DOHH2 (cell line): ENCODE results near the gene SEPTIN8.

Source experiments
- H3F3A ChIP-seq: fragments of 200-600 bp; sonication (generic), shearing (Covaris generic); 2 replicates; pipeline ENCODE4 v1.6.0; 2016; ENCODE audit warnings: antibody characterized with exemption, mild to moderate bottlenecking; ENCODE audit not compliant: control insufficient read depth, insufficient read depth
- H3K27ac ChIP-seq: fragments of 200-600 bp; sonication (generic); 2 replicates; pipeline ENCODE4 v1.5.1; 2014; ENCODE audit warnings: low read depth, mild to moderate bottlenecking, low read length, moderate library complexity
- H3K27me3 ChIP-seq: fragments of 200-600 bp; sonication (generic); 2 replicates; pipeline ENCODE4 v1.6.1; 2014; ENCODE audit warnings: mild to moderate bottlenecking, low read length, mixed read lengths; ENCODE audit not compliant: control insufficient read depth
- H3K36me3 ChIP-seq: fragments of 200-600 bp; sonication (generic); 2 replicates; pipeline ENCODE4 v1.6.1; 2014; ENCODE audit warnings: mild to moderate bottlenecking, low read length, moderate library complexity, mixed read lengths; ENCODE audit not compliant: control insufficient read depth
- H3K4me1 ChIP-seq: fragments of 200-600 bp; sonication (generic); 2 replicates; pipeline ENCODE4 v1.6.1; 2014; ENCODE audit warnings: mild to moderate bottlenecking, low read length, mixed read lengths; ENCODE audit not compliant: control insufficient read depth
- H3K4me2 ChIP-seq: fragments of 200-600 bp; sonication (generic); 2 replicates; pipeline ENCODE4 v1.6.0; 2014; ENCODE audit warnings: mild to moderate bottlenecking, low read length, moderate library complexity
- H3K4me3 ChIP-seq: fragments of 200-600 bp; sonication (generic); 2 replicates; pipeline ENCODE4 v1.5.1; 2014; ENCODE audit warnings: mild to moderate bottlenecking, low read length, mixed read lengths
- H3K79me2 ChIP-seq: fragments of 200-600 bp; sonication (generic); 2 replicates; pipeline ENCODE4 v1.6.1; 2014; ENCODE audit warnings: mild to moderate bottlenecking, low read length, mixed read lengths; ENCODE audit not compliant: control insufficient read depth
- H3K9me2 ChIP-seq: fragments of 200-600 bp; sonication (generic); replicated peaks from 2 replicates; pipeline ENCODE4 v1.6.1; 2014; ENCODE audit warnings: mild to moderate bottlenecking, low read length, mixed read lengths; ENCODE audit not compliant: control insufficient read depth
- H3K9me3 ChIP-seq: fragments of 200-600 bp; sonication (generic); 2 replicates; pipeline ENCODE4 v1.6.1; 2014; ENCODE audit warnings: antibody characterized with exemption, low read length, mixed read lengths; ENCODE audit not compliant: control insufficient read depth, insufficient read depth
- H4K20me1 ChIP-seq: fragments of 200-600 bp; sonication (generic); 2 replicates; pipeline ENCODE4 v1.6.0; 2014; ENCODE audit warnings: low read depth, mild to moderate bottlenecking, antibody characterized with exemption, low read length, moderate library complexity; ENCODE audit not compliant: control insufficient read depth, insufficient read depth
- EZH2phosphoT487 ChIP-seq: fragments of 200-600 bp; sonication (generic); IDR thresholded peaks from 2 replicates; pipeline ENCODE4 v1.6.1; 2017; ENCODE audit warnings: borderline replicate concordance, mild to moderate bottlenecking, antibody characterized with exemption, low read length, moderate library complexity, mixed read lengths
- TF ChIP-seq, protein P1 (sequence below): fragments of 200-600 bp; sonication (generic); IDR thresholded peaks from one replicate; pipeline ENCODE4 v1.5.1; 2014; ENCODE audit warnings: antibody characterized with exemption, mild to moderate bottlenecking, low read depth, low read length; ENCODE audit not compliant: poor library complexity, severe bottlenecking

Gene SEPTIN8

DNA sequence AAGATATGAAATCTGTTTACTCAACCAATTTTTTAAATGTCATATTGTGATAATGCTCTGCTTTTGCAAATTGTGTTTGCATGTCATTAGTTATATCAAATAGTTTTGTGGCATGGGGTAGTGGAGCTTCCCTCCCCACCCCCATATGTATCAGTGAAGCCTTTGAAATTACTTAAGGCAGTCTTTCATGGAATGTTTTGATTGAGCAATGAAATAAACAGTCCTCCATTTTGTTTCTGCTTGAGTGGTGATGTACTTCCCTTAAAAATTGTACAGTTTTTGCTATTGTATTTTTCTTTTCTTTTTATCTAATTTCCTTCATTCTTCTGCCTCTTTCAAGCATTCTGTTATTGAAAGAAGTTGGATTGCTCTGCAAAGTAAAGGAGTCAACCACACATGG lies 39.5 kb upstream of the SEPTIN8 start:
- no peak for TF ChIP-seq EZH2phosphoT487
- TF ChIP-seq, protein P1, sequence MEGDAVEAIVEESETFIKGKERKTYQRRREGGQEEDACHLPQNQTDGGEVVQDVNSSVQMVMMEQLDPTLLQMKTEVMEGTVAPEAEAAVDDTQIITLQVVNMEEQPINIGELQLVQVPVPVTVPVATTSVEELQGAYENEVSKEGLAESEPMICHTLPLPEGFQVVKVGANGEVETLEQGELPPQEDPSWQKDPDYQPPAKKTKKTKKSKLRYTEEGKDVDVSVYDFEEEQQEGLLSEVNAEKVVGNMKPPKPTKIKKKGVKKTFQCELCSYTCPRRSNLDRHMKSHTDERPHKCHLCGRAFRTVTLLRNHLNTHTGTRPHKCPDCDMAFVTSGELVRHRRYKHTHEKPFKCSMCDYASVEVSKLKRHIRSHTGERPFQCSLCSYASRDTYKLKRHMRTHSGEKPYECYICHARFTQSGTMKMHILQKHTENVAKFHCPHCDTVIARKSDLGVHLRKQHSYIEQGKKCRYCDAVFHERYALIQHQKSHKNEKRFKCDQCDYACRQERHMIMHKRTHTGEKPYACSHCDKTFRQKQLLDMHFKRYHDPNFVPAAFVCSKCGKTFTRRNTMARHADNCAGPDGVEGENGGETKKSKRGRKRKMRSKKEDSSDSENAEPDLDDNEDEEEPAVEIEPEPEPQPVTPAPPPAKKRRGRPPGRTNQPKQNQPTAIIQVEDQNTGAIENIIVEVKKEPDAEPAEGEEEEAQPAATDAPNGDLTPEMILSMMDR = no peak
- Histone ChIP-seq H3K27me3 (peaks cover 21% of the 10 kb centered on the region), H4K20me1 (no peaks in the 10 kb centered on the region), H3K4me3 (no peak overlapping the region), H3K36me3 (no peaks in the 10 kb centered on the region), H3K4me1 (peaks cover 3% of the 10 kb centered on the region; the same call in 1 of the 2 replicates), H3K79me2 (no peaks in the 10 kb centered on the region), H3K4me2 (no peak overlapping the region), H3K9me2 (no peaks in the 10 kb centered on the region), H3K9me3 (no peaks in the 10 kb centered on the region), H3K27ac (no peak overlapping the region), H3F3A (peaks cover 5% of the 10 kb centered on the region; the same call in 1 of the 2 replicates)

DNA sequence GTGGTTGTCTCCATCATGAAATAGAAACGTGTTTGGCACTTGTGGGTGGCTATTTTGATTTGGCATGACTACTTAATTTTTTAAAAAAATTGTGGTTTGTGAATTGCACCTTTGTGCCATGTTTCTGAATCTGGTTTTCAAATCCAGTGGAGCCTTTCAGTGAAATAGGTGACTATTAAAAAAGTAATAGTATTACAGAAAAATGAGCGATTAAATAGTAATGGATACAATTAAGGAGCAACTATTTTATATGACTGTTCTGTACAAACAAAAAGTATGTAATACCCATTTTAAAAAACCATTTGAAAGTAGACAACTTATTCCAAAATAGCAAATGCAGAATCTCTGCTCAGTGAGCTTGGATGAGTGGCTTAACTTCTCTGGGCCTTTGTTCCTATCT lies 39.0 kb upstream of the SEPTIN8 start:
- no peaks in the 10 kb centered on the region for H3K79me2 ChIP-seq
- H3K9me3 ChIP-seq = no peaks in the 10 kb centered on the region
- no peak for TF ChIP-seq EZH2phosphoT487
- TF ChIP-seq, protein P1 = no peak
- no peaks in the 10 kb centered on the region for H3K9me2 ChIP-seq
- H4K20me1 ChIP-seq = no peaks in the 10 kb centered on the region
- peaks cover 23% of the 10 kb centered on the region for H3K27me3 ChIP-seq
- H3K27ac ChIP-seq = no peak overlapping the region
- no peak overlapping the region for H3K4me2 ChIP-seq
- H3K4me1 ChIP-seq = peaks cover 3% of the 10 kb centered on the region; the same call in 1 of the 2 replicates
- peaks cover 5% of the 10 kb centered on the region; the same call in 1 of the 2 replicates for H3F3A ChIP-seq
- H3K4me3 ChIP-seq = no peak overlapping the region
- no peaks in the 10 kb centered on the region for H3K36me3 ChIP-seq

DNA sequence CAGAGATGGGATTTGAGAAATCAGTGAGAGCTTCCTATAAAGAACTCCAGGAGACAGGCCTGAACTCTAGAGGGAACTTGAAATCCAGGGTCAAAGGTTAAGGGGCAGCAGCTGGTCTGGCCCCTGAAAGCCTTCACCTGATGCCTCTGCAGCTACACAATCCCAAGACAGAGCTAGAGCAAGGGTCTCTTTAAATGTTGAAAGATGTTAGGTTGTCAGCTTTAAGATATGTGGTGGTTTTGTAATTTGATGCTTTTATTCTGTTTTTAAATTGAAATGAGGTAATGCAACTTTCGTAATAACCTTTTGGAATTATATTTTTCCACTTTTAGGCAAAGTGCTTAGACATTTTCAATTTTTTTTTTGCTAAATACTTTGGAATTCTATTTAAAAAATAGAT lies 38.4 kb upstream of the SEPTIN8 start:
- H3F3A ChIP-seq = peaks cover 5% of the 10 kb centered on the region; the same call in 1 of the 2 replicates
- H3K9me3 ChIP-seq = no peaks in the 10 kb centered on the region
- H3K36me3 ChIP-seq = no peaks in the 10 kb centered on the region
- no peak overlapping the region for H3K27ac ChIP-seq
- H3K4me1 ChIP-seq = peaks cover 3% of the 10 kb centered on the region; the same call in 1 of the 2 replicates
- H4K20me1 ChIP-seq = no peaks in the 10 kb centered on the region
- no peak overlapping the region for H3K4me2 ChIP-seq
- H3K4me3 ChIP-seq = no peak overlapping the region
- no peaks in the 10 kb centered on the region for H3K79me2 ChIP-seq
- no peaks in the 10 kb centered on the region for H3K9me2 ChIP-seq
- TF ChIP-seq, protein P1 = no peak
- no peak for TF ChIP-seq EZH2phosphoT487
- peaks cover 26% of the 10 kb centered on the region for H3K27me3 ChIP-seq
